HEK293 (cell line): ENCODE data around the gene CORO1A.

ENCODE experiments used
- CTCF ChIA-PET: fragments of 350-600 bp; formaldehyde crosslinking; extraction: SDS; loops from one replicate; lab custom pipeline; 2021; ENCODE audit warnings: antibody characterized with exemption; lab: Yijun Ruan, JAX
- POLR2A ChIA-PET: fragments of 300-600 bp; formaldehyde crosslinking; extraction: SDS; loops from one replicate; lab custom pipeline; 2020; ENCODE audit warnings: antibody characterized with exemption, inconsistent platforms; lab: Yijun Ruan, JAX
- H3K27ac ChIP-seq: fragments of 200-500 bp; sonication (Bioruptor generic); 2 replicates; pipeline ENCODE4 v1.5.1; 2014; ENCODE audit warnings: low read depth, low read length, control low read depth, inconsistent platforms; ENCODE audit errors: extremely low read depth
- H3K36me3 ChIP-seq, 2 experiments: fragments of 200-500 bp in 1 of 2; sonication (Bioruptor generic) in 1 of 2; 1 replicate in 1 of 2; 2 replicates in 1 of 2; pipeline ENCODE4 v1.5.1; 2014 to 2017; ENCODE audit warnings: inconsistent platforms in 2 of 2, low read length in 2 of 2; ENCODE audit not compliant: control insufficient read depth in 2 of 2, insufficient read depth in 1 of 2
- H3K4me1 ChIP-seq: fragments of 200-500 bp; sonication (Bioruptor generic); 2 replicates; pipeline ENCODE4 v1.5.1; 2014; ENCODE audit warnings: mild to moderate bottlenecking, low read length, inconsistent platforms; ENCODE audit not compliant: control insufficient read depth, insufficient read depth
- H3K4me3 ChIP-seq: 2 replicates; pipeline ENCODE4 v1.5.1; 2011; ENCODE audit warnings: low read depth, mild to moderate bottlenecking, control low read depth, low read length, moderate library complexity
- H3K9me3 ChIP-seq: fragments of 200-500 bp; sonication (Bioruptor generic); 2 replicates; pipeline ENCODE4 v1.5.1; 2014; ENCODE audit warnings: low read depth, low read length, inconsistent platforms; ENCODE audit not compliant: control insufficient read depth, insufficient read depth
- MZF1 ChIP-seq: fragments of 450-650 bp; formaldehyde crosslinking; IDR thresholded peaks from 2 replicates; pipeline ENCODE4 v1.5.1; 2017; ENCODE audit warnings: missing biosample characterization, missing genetic modification characterization, borderline replicate concordance
- ZBTB20 ChIP-seq: fragments of 450-650 bp; formaldehyde crosslinking; IDR thresholded peaks from 2 replicates; pipeline ENCODE4 v1.5.1; 2016; ENCODE audit warnings: missing biosample characterization, missing genetic modification characterization
- ZBTB8A ChIP-seq: fragments of 450-650 bp; formaldehyde crosslinking; IDR thresholded peaks from 2 replicates; pipeline ENCODE4 v1.5.1; 2016; ENCODE audit warnings: missing biosample characterization, missing genetic modification characterization
- ZIC2 ChIP-seq: fragments of 450-650 bp; formaldehyde crosslinking; IDR thresholded peaks from 2 replicates; pipeline ENCODE4 v1.5.1; 2016; ENCODE audit warnings: missing biosample characterization, missing genetic modification characterization
- ZNF169 ChIP-seq: fragments of 450-650 bp; formaldehyde crosslinking; IDR thresholded peaks from 2 replicates; pipeline ENCODE4 v1.5.1; 2016; ENCODE audit warnings: missing biosample characterization, missing genetic modification characterization
- ZNF302 ChIP-seq: fragments of 450-650 bp; formaldehyde crosslinking; IDR thresholded peaks from 2 replicates; pipeline ENCODE4 v1.5.1; 2016; ENCODE audit warnings: missing biosample characterization, missing genetic modification characterization, low read depth
- ZNF423 ChIP-seq: fragments of 450-650 bp; formaldehyde crosslinking; IDR thresholded peaks from 2 replicates; pipeline ENCODE4 v1.5.1; 2016; ENCODE audit warnings: missing biosample characterization, missing genetic modification characterization
- ZNF549 ChIP-seq: fragments of 450-650 bp; IDR thresholded peaks from 2 replicates; pipeline ENCODE4 v1.5.1; 2018; ENCODE audit warnings: missing biosample characterization, missing genetic modification characterization, mild to moderate bottlenecking, inconsistent platforms, moderate library complexity
- ZNF560 ChIP-seq: fragments of 450-650 bp; formaldehyde crosslinking; IDR thresholded peaks from 2 replicates; pipeline ENCODE4 v1.5.1; 2017; ENCODE audit warnings: missing biosample characterization, missing genetic modification characterization, borderline replicate concordance
- TF ChIP-seq, protein P1 (sequence below): fragments of 450-650 bp; formaldehyde crosslinking; IDR thresholded peaks from 2 replicates; pipeline ENCODE4 v1.5.1; 2017; ENCODE audit warnings: missing biosample characterization, mild to moderate bottlenecking, missing genetic modification characterization, moderate library complexity
- TF ChIP-seq, protein P2 (sequence below): fragments of 450-650 bp; formaldehyde crosslinking; IDR thresholded peaks from 2 replicates; pipeline ENCODE4 v1.5.1; 2017; ENCODE audit warnings: missing biosample characterization, missing genetic modification characterization
- TF ChIP-seq, protein P3 (sequence below): fragments of 450-650 bp; formaldehyde crosslinking; IDR thresholded peaks from 2 replicates; pipeline ENCODE4 v1.5.1; 2016; ENCODE audit warnings: missing biosample characterization, missing genetic modification characterization, borderline replicate concordance
- TF ChIP-seq, protein P4 (sequence below): fragments of 450-650 bp; formaldehyde crosslinking; IDR thresholded peaks from 2 replicates; pipeline ENCODE4 v1.5.1; 2016; ENCODE audit warnings: missing biosample characterization, missing genetic modification characterization
- TF ChIP-seq, protein P5 (sequence below): IDR thresholded peaks from 2 replicates; pipeline ENCODE4 v1.6.1; 2011; ENCODE audit warnings: mild to moderate bottlenecking, low read depth, low read length, borderline replicate concordance

Gene CORO1A

DNA sequence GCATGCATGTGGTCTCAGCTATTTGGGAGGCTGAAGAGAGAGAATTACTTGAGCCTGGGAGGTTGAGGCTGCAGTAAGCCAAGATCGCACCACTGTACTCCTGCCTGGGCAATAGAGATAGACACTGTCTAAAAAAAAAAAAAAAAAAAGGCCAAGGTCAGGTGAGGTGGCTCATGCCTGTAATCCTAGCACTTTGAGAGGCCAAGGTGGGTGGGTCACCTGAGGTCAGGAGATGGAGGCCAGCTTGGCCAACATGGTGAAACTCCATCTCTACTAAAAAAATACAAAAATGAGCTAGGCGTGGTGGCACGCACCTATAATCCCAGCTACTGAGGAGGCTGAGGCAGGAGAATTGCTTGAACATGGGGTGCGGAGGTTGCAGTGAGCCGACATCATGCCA lies 28.2 kb upstream of the CORO1A start (continued):
- no peak for TF ChIP-seq ZBTB20
- TF ChIP-seq ZNF169 (tag by site-specific recombination), result no peak

DNA sequence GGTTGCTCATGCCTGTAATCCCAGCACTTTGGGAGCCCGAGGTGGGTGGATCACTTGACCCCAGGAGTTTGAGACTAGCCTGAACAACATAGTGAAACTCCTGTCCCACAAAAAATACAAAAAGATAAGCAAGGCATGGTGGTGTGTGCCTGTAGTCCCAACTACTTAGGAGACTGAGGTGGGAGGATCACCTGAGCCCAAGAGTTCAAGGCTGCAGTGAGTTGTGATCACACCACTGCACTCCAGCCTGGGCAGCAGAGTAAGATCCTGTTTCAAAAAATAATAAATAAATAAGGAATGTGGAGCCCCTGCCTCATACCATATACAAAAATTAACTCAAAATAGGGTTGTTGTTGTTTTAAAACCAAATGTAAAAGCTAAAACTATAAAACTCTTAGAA lies 26.2 kb upstream of the CORO1A start:
- TF ChIP-seq, protein P1, sequence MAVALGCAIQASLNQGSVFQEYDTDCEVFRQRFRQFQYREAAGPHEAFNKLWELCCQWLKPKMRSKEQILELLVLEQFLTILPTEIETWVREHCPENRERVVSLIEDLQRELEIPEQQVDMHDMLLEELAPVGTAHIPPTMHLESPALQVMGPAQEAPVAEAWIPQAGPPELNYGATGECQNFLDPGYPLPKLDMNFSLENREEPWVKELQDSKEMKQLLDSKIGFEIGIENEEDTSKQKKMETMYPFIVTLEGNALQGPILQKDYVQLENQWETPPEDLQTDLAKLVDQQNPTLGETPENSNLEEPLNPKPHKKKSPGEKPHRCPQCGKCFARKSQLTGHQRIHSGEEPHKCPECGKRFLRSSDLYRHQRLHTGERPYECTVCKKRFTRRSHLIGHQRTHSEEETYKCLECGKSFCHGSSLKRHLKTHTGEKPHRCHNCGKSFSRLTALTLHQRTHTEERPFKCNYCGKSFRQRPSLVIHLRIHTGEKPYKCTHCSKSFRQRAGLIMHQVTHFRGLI (tag by site-specific recombination), result no peak
- TF ChIP-seq, protein P2, sequence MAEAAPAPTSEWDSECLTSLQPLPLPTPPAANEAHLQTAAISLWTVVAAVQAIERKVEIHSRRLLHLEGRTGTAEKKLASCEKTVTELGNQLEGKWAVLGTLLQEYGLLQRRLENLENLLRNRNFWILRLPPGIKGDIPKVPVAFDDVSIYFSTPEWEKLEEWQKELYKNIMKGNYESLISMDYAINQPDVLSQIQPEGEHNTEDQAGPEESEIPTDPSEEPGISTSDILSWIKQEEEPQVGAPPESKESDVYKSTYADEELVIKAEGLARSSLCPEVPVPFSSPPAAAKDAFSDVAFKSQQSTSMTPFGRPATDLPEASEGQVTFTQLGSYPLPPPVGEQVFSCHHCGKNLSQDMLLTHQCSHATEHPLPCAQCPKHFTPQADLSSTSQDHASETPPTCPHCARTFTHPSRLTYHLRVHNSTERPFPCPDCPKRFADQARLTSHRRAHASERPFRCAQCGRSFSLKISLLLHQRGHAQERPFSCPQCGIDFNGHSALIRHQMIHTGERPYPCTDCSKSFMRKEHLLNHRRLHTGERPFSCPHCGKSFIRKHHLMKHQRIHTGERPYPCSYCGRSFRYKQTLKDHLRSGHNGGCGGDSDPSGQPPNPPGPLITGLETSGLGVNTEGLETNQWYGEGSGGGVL (tag by site-specific recombination), result no peak
- TF ChIP-seq, protein P3, sequence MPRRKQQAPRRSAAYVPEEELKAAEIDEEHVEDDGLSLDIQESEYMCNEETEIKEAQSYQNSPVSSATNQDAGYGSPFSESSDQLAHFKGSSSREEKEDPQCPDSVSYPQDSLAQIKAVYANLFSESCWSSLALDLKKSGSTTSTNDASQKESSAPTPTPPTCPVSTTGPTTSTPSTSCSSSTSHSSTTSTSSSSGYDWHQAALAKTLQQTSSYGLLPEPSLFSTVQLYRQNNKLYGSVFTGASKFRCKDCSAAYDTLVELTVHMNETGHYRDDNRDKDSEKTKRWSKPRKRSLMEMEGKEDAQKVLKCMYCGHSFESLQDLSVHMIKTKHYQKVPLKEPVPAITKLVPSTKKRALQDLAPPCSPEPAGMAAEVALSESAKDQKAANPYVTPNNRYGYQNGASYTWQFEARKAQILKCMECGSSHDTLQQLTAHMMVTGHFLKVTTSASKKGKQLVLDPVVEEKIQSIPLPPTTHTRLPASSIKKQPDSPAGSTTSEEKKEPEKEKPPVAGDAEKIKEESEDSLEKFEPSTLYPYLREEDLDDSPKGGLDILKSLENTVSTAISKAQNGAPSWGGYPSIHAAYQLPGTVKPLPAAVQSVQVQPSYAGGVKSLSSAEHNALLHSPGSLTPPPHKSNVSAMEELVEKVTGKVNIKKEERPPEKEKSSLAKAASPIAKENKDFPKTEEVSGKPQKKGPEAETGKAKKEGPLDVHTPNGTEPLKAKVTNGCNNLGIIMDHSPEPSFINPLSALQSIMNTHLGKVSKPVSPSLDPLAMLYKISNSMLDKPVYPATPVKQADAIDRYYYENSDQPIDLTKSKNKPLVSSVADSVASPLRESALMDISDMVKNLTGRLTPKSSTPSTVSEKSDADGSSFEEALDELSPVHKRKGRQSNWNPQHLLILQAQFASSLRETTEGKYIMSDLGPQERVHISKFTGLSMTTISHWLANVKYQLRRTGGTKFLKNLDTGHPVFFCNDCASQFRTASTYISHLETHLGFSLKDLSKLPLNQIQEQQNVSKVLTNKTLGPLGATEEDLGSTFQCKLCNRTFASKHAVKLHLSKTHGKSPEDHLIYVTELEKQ (tag by site-specific recombination), result no peak
- TF ChIP-seq MZF1, result no peak
- TF ChIP-seq ZNF549 (tag by site-specific recombination), result no peak
- TF ChIP-seq ZNF423 (tag by site-specific recombination), result no peak
- TF ChIP-seq ZBTB8A (tag by site-specific recombination), result no peak
- TF ChIP-seq ZNF302, result no peak
- TF ChIP-seq, protein P4, sequence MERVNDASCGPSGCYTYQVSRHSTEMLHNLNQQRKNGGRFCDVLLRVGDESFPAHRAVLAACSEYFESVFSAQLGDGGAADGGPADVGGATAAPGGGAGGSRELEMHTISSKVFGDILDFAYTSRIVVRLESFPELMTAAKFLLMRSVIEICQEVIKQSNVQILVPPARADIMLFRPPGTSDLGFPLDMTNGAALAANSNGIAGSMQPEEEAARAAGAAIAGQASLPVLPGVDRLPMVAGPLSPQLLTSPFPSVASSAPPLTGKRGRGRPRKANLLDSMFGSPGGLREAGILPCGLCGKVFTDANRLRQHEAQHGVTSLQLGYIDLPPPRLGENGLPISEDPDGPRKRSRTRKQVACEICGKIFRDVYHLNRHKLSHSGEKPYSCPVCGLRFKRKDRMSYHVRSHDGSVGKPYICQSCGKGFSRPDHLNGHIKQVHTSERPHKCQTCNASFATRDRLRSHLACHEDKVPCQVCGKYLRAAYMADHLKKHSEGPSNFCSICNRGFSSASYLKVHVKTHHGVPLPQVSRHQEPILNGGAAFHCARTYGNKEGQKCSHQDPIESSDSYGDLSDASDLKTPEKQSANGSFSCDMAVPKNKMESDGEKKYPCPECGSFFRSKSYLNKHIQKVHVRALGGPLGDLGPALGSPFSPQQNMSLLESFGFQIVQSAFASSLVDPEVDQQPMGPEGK (tag by site-specific recombination), result no peak
- TF ChIP-seq ZNF560, result no peak
- TF ChIP-seq, protein P5, sequence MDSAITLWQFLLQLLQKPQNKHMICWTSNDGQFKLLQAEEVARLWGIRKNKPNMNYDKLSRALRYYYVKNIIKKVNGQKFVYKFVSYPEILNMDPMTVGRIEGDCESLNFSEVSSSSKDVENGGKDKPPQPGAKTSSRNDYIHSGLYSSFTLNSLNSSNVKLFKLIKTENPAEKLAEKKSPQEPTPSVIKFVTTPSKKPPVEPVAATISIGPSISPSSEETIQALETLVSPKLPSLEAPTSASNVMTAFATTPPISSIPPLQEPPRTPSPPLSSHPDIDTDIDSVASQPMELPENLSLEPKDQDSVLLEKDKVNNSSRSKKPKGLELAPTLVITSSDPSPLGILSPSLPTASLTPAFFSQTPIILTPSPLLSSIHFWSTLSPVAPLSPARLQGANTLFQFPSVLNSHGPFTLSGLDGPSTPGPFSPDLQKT, result no peak
- no peak for TF ChIP-seq ZIC2 (tag by site-specific recombination)
- POLR2A ChIA-PET, result no interaction called here
- Histone ChIP-seq H3K27ac (no peak overlapping the region), H3K9me3 (no peaks in the 10 kb centered on the region), H3K36me3 (no peaks in the 10 kb centered on the region), H3K4me1 (no peaks in the 10 kb centered on the region), H3K4me3 (no peak overlapping the region)
- CTCF ChIA-PET, result interaction anchor here (0.5 to 0.6 kb wide), 2 partner anchors 26 to 66 kb away, joined by 4 to 5 read pairs; partner anchors contain the start of genes CORO1A and TBX6
